Measurements from ENCODE around the gene HIPK2. TPM values are rescaled to one million over a fixed set of nuclear protein-coding genes. Genes with fewer than 3 reads are reported as not detected.
"Not testable (repeated sequence)": the region's sequence is repeated elsewhere in the genome, so short reads cannot be mapped to it uniquely, and the experiment has no call there.

Gene HIPK2
- polyA plus RNA-seq, 3 donors, result 1.6 to 12.1 (median 3.0) TPM

GRCh38 chr7:139557857-139558581 lies 219.8 kb downstream of the HIPK2 start:
- no peaks in the 10 kb centered on the region for H3K79me2 ChIP-seq (ENCODE audit: insufficient read depth, low read length)
- H3K9me3 ChIP-seq (replicated peaks in 1 of 2; ENCODE audit: control insufficient read depth in 1 of 2, insufficient read depth in 1 of 2, low read length in 2 of 2), result no peaks in the 10 kb centered on the region
- Mint-ChIP-seq H3K4me3 (no peak overlapping the region), H3K27ac (peak overlapping the region in 1 of 7 donors; percentile 40), H3K27me3 (ENCODE audit: low read depth in 3 of 3) (peaks cover 0 to 9% (median 5%) of the 10 kb centered on the region in 3 donors), H3K4me1 (peaks cover 5% of the 10 kb centered on the region), H3K9me3 (peaks cover 0 to 8% (median 3%) of the 10 kb centered on the region in 7 donors), H3K36me3 (peaks cover 7 to 20% of the 10 kb centered on the region in 2 donors)
- DNase-seq, result no peak
- WGBS (ENCODE audit: insufficient coverage), result 90% methylated on average over 3 of the region's 8 CpGs
- no peak overlapping the region for H3K9ac ChIP-seq (ENCODE audit: insufficient read depth, low read length, poor library complexity, severe bottlenecking)
- H2AFZ ChIP-seq (ENCODE audit: insufficient read depth, low read depth, low read length, poor library complexity, severe bottlenecking), result no peak overlapping the region
- H3K27me3 ChIP-seq (ENCODE audit: control insufficient read depth in 2 of 2, insufficient read depth in 2 of 2, low read length in 2 of 2), result no peaks in the 10 kb centered on the region
- intact Hi-C loops (cut with micrococcal nuclease), result no loop called here
- no peak for TF ChIP-seq CTCF (IDR thresholded peaks at IDR 0.05)
- peaks cover under 1 to 4% of the 10 kb centered on the region in 2 donors for H3K4me1 ChIP-seq (ENCODE audit: control insufficient read depth in 1 of 2, insufficient read depth in 2 of 2, low read length in 2 of 2)
- no peak overlapping the region for H3K27ac ChIP-seq (ENCODE audit: low read depth in 1 of 2, low read length in 2 of 2)
- H4K20me1 ChIP-seq (ENCODE audit: insufficient read depth, low read length), result peaks cover 7% of the 10 kb centered on the region
- no peak overlapping the region for H3K4me3 ChIP-seq (replicated peaks in 1 of 3; ENCODE audit: low read depth in 2 of 3, low read length in 3 of 3)
- H3K4me2 ChIP-seq (replicated peaks; ENCODE audit: extremely low read depth, low read length, poor library complexity, severe bottlenecking), result no peak overlapping the region
- H3K36me3 ChIP-seq (replicated peaks in 1 of 2; ENCODE audit: control insufficient read depth in 1 of 2, insufficient read depth in 2 of 2, low read length in 2 of 2), result no peaks in the 10 kb centered on the region

- H4K20me1 ChIP-seq (ENCODE audit: insufficient read depth, low read length), result not testable (repeated sequence)
Measured at GRCh38 chr7:139553991-139554700, 223.7 kb downstream of the HIPK2 start.

More at GRCh38 chr7:139553991-139554700, 223.7 kb downstream of the HIPK2 start:
- H3K4me1 ChIP-seq (ENCODE audit: control insufficient read depth in 1 of 2, insufficient read depth in 2 of 2, low read length in 2 of 2); H3K27ac ChIP-seq (ENCODE audit: low read depth in 1 of 2, low read length in 2 of 2); H3K4me2 ChIP-seq (replicated peaks; ENCODE audit: extremely low read depth, low read length, poor library complexity, severe bottlenecking); H3K9me3 ChIP-seq (replicated peaks in 1 of 2; ENCODE audit: control insufficient read depth in 1 of 2, insufficient read depth in 1 of 2, low read length in 2 of 2); H3K9me3 Mint-ChIP-seq; H3K27me3 Mint-ChIP-seq (ENCODE audit: low read depth in 3 of 3); intact Hi-C loops (cut with micrococcal nuclease); H2AFZ ChIP-seq (ENCODE audit: insufficient read depth, low read depth, low read length, poor library complexity, severe bottlenecking); H3K4me3 Mint-ChIP-seq; H3K27ac Mint-ChIP-seq; H3K27me3 ChIP-seq (ENCODE audit: control insufficient read depth in 2 of 2, insufficient read depth in 2 of 2, low read length in 2 of 2); H3K79me2 ChIP-seq (ENCODE audit: insufficient read depth, low read length); H3K9ac ChIP-seq (ENCODE audit: insufficient read depth, low read length, poor library complexity, severe bottlenecking); H3K4me3 ChIP-seq (replicated peaks in 1 of 3; ENCODE audit: low read depth in 2 of 3, low read length in 3 of 3); DNase-seq; H3K36me3 ChIP-seq (replicated peaks in 1 of 2; ENCODE audit: control insufficient read depth in 1 of 2, insufficient read depth in 2 of 2, low read length in 2 of 2); H3K4me1 Mint-ChIP-seq; H3K36me3 Mint-ChIP-seq: not testable (repeated sequence)
- 92% methylated on average over 7 of the region's 8 CpGs for WGBS (ENCODE audit: insufficient coverage)

All from CD14-positive monocyte (primary cell).